BJ (cell line): ENCODE results near the gene KCTD11. TPM values are rescaled to one million over a fixed set of nuclear protein-coding genes. Genes with fewer than 3 reads are reported as not detected.

Source experiments
- CTCF ChIA-PET: fragments of 350-600 bp; formaldehyde crosslinking; extraction: SDS; loops from one replicate; lab custom pipeline; 2021; ENCODE audit warnings: antibody characterized with exemption, inconsistent platforms; lab: Yijun Ruan, JAX
- POLR2A ChIA-PET: fragments of 300-600 bp; sonication (Branson Sonifier 250); formaldehyde crosslinking; extraction: SDS; loops from one replicate; lab custom pipeline; 2021; ENCODE audit warnings: antibody characterized with exemption; lab: Charles Lee
- DNase-seq: peaks from one replicate; pipeline ENCODE4 v3.0.0-alpha.2; 2011; ENCODE audit warnings: low read depth
- H3K27me3 ChIP-seq: 2 replicates; pipeline ENCODE4 v1.6.0; 2011; ENCODE audit warnings: low read length; ENCODE audit not compliant: control insufficient read depth, insufficient read depth
- H3K36me3 ChIP-seq: 2 replicates; pipeline ENCODE4 v1.5.1; 2011; ENCODE audit warnings: low read length; ENCODE audit not compliant: control insufficient read depth, insufficient read depth
- H3K4me3 ChIP-seq: 2 replicates; pipeline ENCODE4 v1.5.1; 2011; ENCODE audit warnings: low read depth, mild to moderate bottlenecking, control low read depth, low read length
- CTCF ChIP-seq: IDR thresholded peaks from 2 replicates; pipeline ENCODE4 v1.5.1; 2011; ENCODE audit warnings: low read depth, mild to moderate bottlenecking, control low read depth, inconsistent platforms, low read length, moderate library complexity; ENCODE audit not compliant: insufficient read depth
- polyA plus RNA-seq: library from polyadenylated mRNA; depleted of rRNA; stranded (reverse); fragments of >200 nt; gene quantifications from 2 replicates; pipeline ENCODE4 v1.2.3, GENCODE V29; 2011

KCTD11 gene
- polyA plus RNA-seq, 1 experiment: 19.8 TPM

GRCh38 chr17:7392696-7393612 is 41.0 kb downstream of the KCTD11 start:
- CTCF ChIA-PET: interaction anchor here (1.4 kb wide), 1 partner anchor 168 kb away, joined by 4 read pairs; no protein-coding TSS in a partner anchor
- POLR2A ChIA-PET: no interaction called here
- Histone ChIP-seq H3K4me3 (peak overlapping the region; percentile 89), H3K27me3 (no peaks in the 10 kb centered on the region), H3K36me3 (peaks cover 19% of the 10 kb centered on the region)
- no peak for TF ChIP-seq CTCF
- DNase-seq: no peak

- H3K36me3 ChIP-seq: peaks cover 13% of the 10 kb centered on the region
- ChIA-PET POLR2A (interaction anchor here (0.6 kb wide), 1 partner anchor 10 kb away, joined by 3 read pairs; the partner anchor contains the start of gene TMEM256), CTCF (interaction anchor here (1.4 kb wide), 1 partner anchor 38 kb away, joined by 7 read pairs; no protein-coding TSS in a partner anchor)
- H3K27me3 ChIP-seq: no peaks in the 10 kb centered on the region
- no peak for DNase-seq
- TF ChIP-seq CTCF: peak; percentile 35
- peak overlapping the region; percentile 89 for H3K4me3 ChIP-seq
Observed at GRCh38 chr17:7393613-7394451, 41.9 kb downstream of the KCTD11 start.

GRCh38 chr17:7394452-7395191 is 42.7 kb downstream of the KCTD11 start, which contains the start of gene PLSCR3:
Gene PLSCR3, minus strand, starts transcription at chr17:7394525. Its CDS starts 415 bp downstream, at chr17:7394110.
- POLR2A ChIA-PET: interaction anchor here (0.6 kb wide), 1 partner anchor 10 kb away, joined by 3 read pairs; the partner anchor contains the start of gene TMEM256
- DNase-seq: peak; percentile 45
- CTCF ChIA-PET: interaction anchor here (1.4 kb wide), 1 partner anchor 39 kb away, joined by 7 read pairs; no protein-coding TSS in a partner anchor
- H3K4me3 ChIP-seq: peak within 1 kb of the TSS; percentile 89
- H3K27me3 ChIP-seq: no peaks in the 10 kb centered on the region
- peaks cover 9% of the 10 kb centered on the region for H3K36me3 ChIP-seq
- TF ChIP-seq CTCF: peak; percentile 64

- Histone ChIP-seq H3K27me3 (no peaks in the 10 kb centered on the region), H3K4me3 (no peak overlapping the region), H3K36me3 (peaks cover 1% of the 10 kb centered on the region; the same call in 1 of the 2 replicates)
- DNase-seq: no peak
- POLR2A ChIA-PET: no interaction called here
- no peak for TF ChIP-seq CTCF
- CTCF ChIA-PET: no interaction called here
Observed at GRCh38 chr17:7396147-7396546, 44.2 kb downstream of the KCTD11 start.
